HCT116 (cell line): ENCODE results near the gene HEPACAM2. TPM values are rescaled to one million over a fixed set of nuclear protein-coding genes. Genes with fewer than 3 reads are reported as not detected.

ENCODE experiments used
- ATAC-seq: fragments of 200-7000 bp; cut with Tn5 transposase; 2 replicates; pipeline ENCODE4 v1.9.1; 2020; ENCODE audit warnings: mild to moderate bottlenecking, moderate library complexity
- BruUV-seq: library from RNA; stranded (reverse); fragments of 400-500 nt; replicated peaks from 2 replicates; lab custom pipeline; 2021; lab: Mats Ljungman, UMichigan
- CTCF ChIA-PET: fragments of 300-600 bp; sonication (Branson Sonifier 250); formaldehyde crosslinking; loops from one replicate; lab custom pipeline; 2021; ENCODE audit warnings: antibody characterized with exemption; lab: Charles Lee
- POLR2A ChIA-PET: fragments of 300-600, 350-600 bp; sonication (Branson Sonifier 250); formaldehyde crosslinking; loops from one replicate; lab custom pipeline; 2021; ENCODE audit warnings: antibody characterized with exemption; lab: Charles Lee
- RAD21 ChIA-PET, 2 experiments: fragments of 300-600 bp; sonication (Branson Sonifier 250); formaldehyde crosslinking; loops; one replicate each; lab custom pipeline; 2023; ENCODE audit warnings: low total read pairs in 2 of 2; ENCODE audit not compliant: uncharacterized antibody in 2 of 2, unreplicated experiment in 2 of 2, low non-redundant PET in 1 of 2; lab: Charles Lee
- DNase-seq: peaks from one replicate; pipeline ENCODE4 v3.0.0-alpha.2; 2010; ENCODE audit warnings: low read depth, low spot score
- H2AFZ ChIP-seq: fragments of 200-600 bp; shearing (Covaris generic), sonication (generic); 2 replicates; pipeline ENCODE4 v1.6.1; 2017; ENCODE audit warnings: low read depth, mixed run types, mixed read lengths, antibody characterized with exemption, low read length; ENCODE audit not compliant: poor library complexity, severe bottlenecking
- H3K27ac ChIP-seq: 2 replicates; pipeline ENCODE4 v1.5.1; 2012; ENCODE audit warnings: low read depth, low read length
- H3K27me3 ChIP-seq: fragments of 200-600 bp; sonication (generic); 2 replicates; pipeline ENCODE4 v1.6.1; 2016; ENCODE audit warnings: mixed run types, low read length, mixed read lengths; ENCODE audit not compliant: insufficient read depth
- H3K36me3 ChIP-seq, 2 experiments: fragments of 200-500 bp in 1 of 2; fragments of 200-600 bp in 1 of 2; sonication (Bioruptor generic) in 1 of 2; sonication (generic) in 1 of 2; 2 replicates each; pipeline versions ENCODE4 v1.5.1 to v1.6.1; 2014 to 2016; ENCODE audit warnings: low read length in 2 of 2, inconsistent platforms in 1 of 2, mixed read lengths in 1 of 2, mixed run types in 1 of 2; ENCODE audit not compliant: insufficient read depth in 2 of 2, control insufficient read depth in 1 of 2
- H3K4me1 ChIP-seq, 2 experiments: fragments of 200-600 bp in 1 of 2; sonication (generic) in 1 of 2; 2 replicates each; pipeline versions ENCODE4 v1.5.1 to v1.6.1; 2012 to 2017; ENCODE audit warnings: low read length in 2 of 2, inconsistent platforms in 1 of 2, mild to moderate bottlenecking in 1 of 2, mixed read lengths in 1 of 2, mixed run types in 1 of 2, moderate library complexity in 1 of 2; ENCODE audit not compliant: insufficient read depth in 2 of 2, control insufficient read depth in 1 of 2
- H3K4me2 ChIP-seq: fragments of 200-600 bp; sonication (generic); 2 replicates; pipeline ENCODE4 v1.6.1; 2017; ENCODE audit warnings: mixed run types, low read length, mixed read lengths
- H3K4me3 ChIP-seq, 2 experiments: fragments of 200-600 bp in 1 of 2; sonication (generic) in 1 of 2; replicated peaks in 1 of 2; 2 replicates each; pipeline ENCODE4 v1.5.1; 2011 to 2016; ENCODE audit warnings: low read length in 2 of 2, control low read depth in 1 of 2, low read depth in 1 of 2, mild to moderate bottlenecking in 1 of 2, mixed read lengths in 1 of 2, mixed run types in 1 of 2
- H3K79me2 ChIP-seq: fragments of 200-600 bp; sonication (generic); 2 replicates; pipeline ENCODE4 v1.6.1; 2017; ENCODE audit warnings: mild to moderate bottlenecking, mixed run types, low read length, moderate library complexity, mixed read lengths; ENCODE audit not compliant: insufficient read depth
- H3K9ac ChIP-seq: fragments of 200-600 bp; sonication (generic); 2 replicates; pipeline ENCODE4 v1.6.1; 2016; ENCODE audit warnings: low read length, mixed read lengths
- H3K9me2 ChIP-seq: fragments of 200-600 bp; sonication (generic), shearing (Covaris generic); 2 replicates; pipeline ENCODE4 v1.6.1; 2017; ENCODE audit warnings: mixed run types, mild to moderate bottlenecking, moderate library complexity; ENCODE audit not compliant: insufficient read depth
- H3K9me3 ChIP-seq, 2 experiments: fragments of 200-500 bp in 1 of 2; fragments of 200-600 bp in 1 of 2; sonication (Bioruptor generic) in 1 of 2; sonication (generic) in 1 of 2; 2 replicates each; pipeline ENCODE4 v1.6.1; 2014 to 2017; ENCODE audit warnings: low read length in 2 of 2, mixed read lengths in 2 of 2, inconsistent platforms in 1 of 2, low read depth in 1 of 2, mild to moderate bottlenecking in 1 of 2, mixed run types in 1 of 2, moderate library complexity in 1 of 2; ENCODE audit not compliant: control insufficient read depth in 1 of 2, insufficient read depth in 1 of 2
- H4K20me1 ChIP-seq: fragments of 200-600 bp; sonication (generic), shearing (Covaris generic); 2 replicates; pipeline ENCODE4 v1.6.1; 2017; ENCODE audit warnings: mixed run types, mild to moderate bottlenecking, moderate library complexity; ENCODE audit not compliant: insufficient read depth
- CBX3 ChIP-seq: IDR thresholded peaks from 2 replicates; pipeline ENCODE4 v1.6.1; 2012; ENCODE audit warnings: low read depth
- CEBPB ChIP-seq: IDR thresholded peaks from 2 replicates; pipeline ENCODE4 v1.6.1; 2012; ENCODE audit warnings: low read depth
- EZH2phosphoT487 ChIP-seq: fragments of 200-600 bp; IDR thresholded peaks from 2 replicates; pipeline ENCODE4 v1.6.1; 2018; ENCODE audit warnings: antibody characterized with exemption, borderline replicate concordance
- FOSL1 ChIP-seq: IDR thresholded peaks from 2 replicates; pipeline ENCODE4 v1.6.1; 2012; ENCODE audit warnings: low read depth
- MAX ChIP-seq: IDR thresholded peaks from 2 replicates; pipeline ENCODE4 v1.6.1; 2012
- POLR2A ChIP-seq: IDR thresholded peaks from 2 replicates; pipeline ENCODE4 v1.7.0; 2011; ENCODE audit warnings: borderline replicate concordance; ENCODE audit not compliant: insufficient read depth, insufficient read length; ENCODE audit errors: extremely low read depth
- RAD21 ChIP-seq: IDR thresholded peaks from 2 replicates; pipeline ENCODE4 v1.6.1; 2012; ENCODE audit warnings: low read depth, mild to moderate bottlenecking
- SIN3A ChIP-seq: IDR thresholded peaks from 2 replicates; pipeline ENCODE4 v1.6.1; 2012; ENCODE audit warnings: low read depth
- TCF7L2 ChIP-seq: IDR thresholded peaks from 2 replicates; pipeline ENCODE4 v1.7.0; 2011; ENCODE audit warnings: borderline replicate concordance, inconsistent platforms; ENCODE audit not compliant: insufficient read depth, insufficient read length; ENCODE audit errors: extremely low read depth
- YY1 ChIP-seq: IDR thresholded peaks from 2 replicates; pipeline ENCODE4 v1.6.1; 2011; ENCODE audit warnings: low read length, low read depth, moderate library complexity, mild to moderate bottlenecking; ENCODE audit not compliant: insufficient replicate concordance; ENCODE audit errors: extremely low read depth
- ZBTB33 ChIP-seq: IDR thresholded peaks from 2 replicates; pipeline ENCODE4 v1.6.1; 2011; ENCODE audit warnings: mild to moderate bottlenecking, low read length, moderate library complexity; ENCODE audit not compliant: insufficient replicate concordance; ENCODE audit errors: extremely low read depth
- ZFX ChIP-seq: fragments of 450-650 bp; IDR thresholded peaks from 2 replicates; pipeline ENCODE4 v1.6.1; 2017
- ZNF274 ChIP-seq: fragments of 200-500 bp; sonication (Bioruptor generic); IDR thresholded peaks from 2 replicates; pipeline ENCODE4 v1.6.1; 2014; ENCODE audit warnings: mild to moderate bottlenecking, low read depth, low read length, inconsistent platforms
- intact Hi-C: fragments of 100-400 bp; cut with micrococcal nuclease; formaldehyde crosslinking; loops from 2 replicates; pipeline ENCODE4 v1.10.0; 2022
- total RNA-seq: library from RNA; stranded (reverse); gene quantifications from one replicate; pipeline ENCODE4 v1.2.1, GENCODE V29; 2021; ENCODE audit not compliant: unreplicated experiment
- TF ChIP-seq, protein P1 (sequence below), 3 experiments: fragments of 200-600 bp in 1 of 3; sonication (generic) in 1 of 3; IDR thresholded peaks in 2 of 3; conservative IDR thresholded peaks in 1 of 3; 2 replicates each; pipeline ENCODE4 v1.5.1; 2012 to 2017; ENCODE audit warnings: low read depth in 2 of 3, low read length in 2 of 3, antibody characterized with exemption in 1 of 3, borderline replicate concordance in 1 of 3, control low read depth in 1 of 3, mild to moderate bottlenecking in 1 of 3, mixed read lengths in 1 of 3, mixed run types in 1 of 3, moderate library complexity in 1 of 3; ENCODE audit not compliant: insufficient read depth in 1 of 3

HEPACAM2 gene
- total RNA-seq, 1 experiment from 2014 or later: not detected

DNA sequence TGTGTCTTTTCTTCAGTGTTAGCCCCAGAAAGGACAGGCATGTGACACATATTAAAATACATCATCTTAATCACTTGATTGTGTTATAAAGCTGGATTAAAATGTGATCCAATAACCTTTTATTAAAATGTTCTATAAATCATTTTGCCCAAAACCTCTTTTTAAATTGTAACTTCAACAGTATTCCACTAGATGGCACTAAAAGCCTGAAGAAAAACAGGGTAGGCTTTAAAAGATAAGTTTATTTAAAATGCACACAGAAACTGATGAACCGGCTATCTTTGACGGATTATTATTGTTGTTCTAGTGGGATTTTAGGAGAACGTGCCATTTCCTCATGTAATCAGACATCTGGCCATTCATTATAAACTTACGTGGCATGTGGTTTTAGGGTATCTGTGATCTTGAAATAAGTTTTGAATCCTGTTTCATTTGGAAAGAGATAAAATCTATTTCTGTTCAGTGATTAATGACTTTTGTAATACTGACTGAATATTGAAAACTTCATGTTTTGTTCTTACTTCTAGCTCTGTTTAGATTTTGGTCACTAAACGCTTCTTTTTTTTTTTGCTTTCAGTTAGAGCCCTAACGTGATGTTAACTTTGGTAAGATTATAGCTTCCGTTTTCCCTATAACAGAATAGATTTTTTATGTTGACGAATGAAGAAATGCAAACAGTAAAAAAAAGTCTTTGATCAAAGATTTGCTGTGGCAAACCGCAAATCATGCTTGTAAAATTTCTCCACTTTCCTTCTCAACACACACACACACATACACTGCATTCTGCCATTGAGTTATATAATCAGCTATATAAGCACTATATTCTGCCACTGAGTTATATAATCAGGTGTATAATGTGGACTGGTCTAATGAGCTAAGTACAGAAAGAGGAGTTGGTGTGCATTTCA is 19.5 kb upstream of the HEPACAM2 start:
- no TSS peak for BruUV-seq
- Histone ChIP-seq H3K9me3 (no peaks in the 10 kb centered on the region), H3K4me2 (no peak overlapping the region), H3K27me3 (no peaks in the 10 kb centered on the region), H4K20me1 (no peaks in the 10 kb centered on the region), H2AFZ (no peak overlapping the region), H3K4me3 (no peak overlapping the region), H3K36me3 (no peaks in the 10 kb centered on the region), H3K27ac (no peak overlapping the region), H3K79me2 (no peaks in the 10 kb centered on the region), H3K9me2 (no peaks in the 10 kb centered on the region), H3K4me1 (no peaks in the 10 kb centered on the region), H3K9ac (no peak overlapping the region)
- peak; percentile 72 for TF ChIP-seq RAD21
- TF ChIP-seq, protein P1, sequence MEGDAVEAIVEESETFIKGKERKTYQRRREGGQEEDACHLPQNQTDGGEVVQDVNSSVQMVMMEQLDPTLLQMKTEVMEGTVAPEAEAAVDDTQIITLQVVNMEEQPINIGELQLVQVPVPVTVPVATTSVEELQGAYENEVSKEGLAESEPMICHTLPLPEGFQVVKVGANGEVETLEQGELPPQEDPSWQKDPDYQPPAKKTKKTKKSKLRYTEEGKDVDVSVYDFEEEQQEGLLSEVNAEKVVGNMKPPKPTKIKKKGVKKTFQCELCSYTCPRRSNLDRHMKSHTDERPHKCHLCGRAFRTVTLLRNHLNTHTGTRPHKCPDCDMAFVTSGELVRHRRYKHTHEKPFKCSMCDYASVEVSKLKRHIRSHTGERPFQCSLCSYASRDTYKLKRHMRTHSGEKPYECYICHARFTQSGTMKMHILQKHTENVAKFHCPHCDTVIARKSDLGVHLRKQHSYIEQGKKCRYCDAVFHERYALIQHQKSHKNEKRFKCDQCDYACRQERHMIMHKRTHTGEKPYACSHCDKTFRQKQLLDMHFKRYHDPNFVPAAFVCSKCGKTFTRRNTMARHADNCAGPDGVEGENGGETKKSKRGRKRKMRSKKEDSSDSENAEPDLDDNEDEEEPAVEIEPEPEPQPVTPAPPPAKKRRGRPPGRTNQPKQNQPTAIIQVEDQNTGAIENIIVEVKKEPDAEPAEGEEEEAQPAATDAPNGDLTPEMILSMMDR (IDR thresholded peaks at IDR 0.05 in 2 of 3, conservative IDR thresholded peaks at IDR 0.05 in 1 of 3; ENCODE audit: borderline replicate concordance in 1 of 3, insufficient read depth in 1 of 3, low read depth in 2 of 3, low read length in 2 of 3): peak; percentile 35 to 70 (median 63); a peak in 5 of 6 replicates
- TF ChIP-seq TCF7L2: no peak
- DNase-seq: no peak
- intact Hi-C loops: loop anchor here (1.0 to 10.0 kb wide), 7 partner anchors 127 to 1192 kb away; no protein-coding TSS in a partner anchor
- ChIA-PET RAD21 (interaction anchor here in 1 of 2 experiments (1.1 kb wide), 1 partner anchor 129 kb away, joined by 3 read pairs; no protein-coding TSS in a partner anchor), CTCF (interaction anchor here (0.7 to 4.2 kb wide), 9 partner anchors 14 to 1043 kb away, joined by 3 to 17 read pairs (median 4); partner anchors contain the start of genes HEPACAM2 and VPS50), POLR2A (no interaction called here)
- no peak for ATAC-seq

- TF ChIP-seq YY1 (no peak), FOSL1 (no peak), SIN3A (no peak), ZFX (no peak), CEBPB (no peak), CBX3 (no peak), ZBTB33 (no peak), TCF7L2 (no peak), MAX (no peak), RAD21 (no peak), POLR2A (no peak), EZH2phosphoT487 (no peak), ZNF274 (no peak)
- intact Hi-C loops: loop anchor here (5.0 to 10.0 kb wide), 2 partner anchors 193 to 1155 kb away; no protein-coding TSS in a partner anchor
- Histone ChIP-seq H3K4me1 (no peaks in the 10 kb centered on the region), H2AFZ (no peak overlapping the region), H3K36me3 (no peaks in the 10 kb centered on the region), H3K9me3 (no peaks in the 10 kb centered on the region), H3K9ac (no peak overlapping the region), H3K4me3 (no peak overlapping the region), H3K79me2 (no peaks in the 10 kb centered on the region; the same call in 1 of the 2 replicates), H3K27ac (no peak overlapping the region), H3K4me2 (no peak overlapping the region), H4K20me1 (no peaks in the 10 kb centered on the region), H3K27me3 (no peaks in the 10 kb centered on the region), H3K9me2 (no peaks in the 10 kb centered on the region)
- BruUV-seq: no TSS peak
- no peak for ATAC-seq
- POLR2A ChIA-PET: no interaction called here
- no peak for DNase-seq
- RAD21 ChIA-PET: no interaction called here
- CTCF ChIA-PET: no interaction called here
These were observed 15.8 kb upstream of the HEPACAM2 start for GRCh38 chr7:93242106-93242505.
